Measurements from ENCODE around the gene PDXK.

GRCh38 chr21:43721939-43722338 is 3.0 kb downstream of the PDXK start:
- TF ChIP-seq CTCF (IDR thresholded peaks at IDR 0.05) (no peak), POLR2A (IDR thresholded peaks at IDR 0.05) (no peak)

All from testis (tissue), 2 donors.